IPS-15b (cell line): ENCODE results near the gene TOP2A.
A peak's percentile ranks its signal among the peaks of the same experiment; 100 is the strongest.

Experiments used
- H3K27me3 ChIP-seq: one replicate; pipeline ENCODE4 v1.6.1; 2013; ENCODE audit warnings: low read length; ENCODE audit not compliant: control insufficient read depth, insufficient read depth
- H3K36me3 ChIP-seq: one replicate; pipeline ENCODE4 v1.6.1; 2013; ENCODE audit warnings: low read length; ENCODE audit not compliant: control insufficient read depth, insufficient read depth
- H3K4me1 ChIP-seq: one replicate; pipeline ENCODE4 v1.6.1; 2013; ENCODE audit warnings: mild to moderate bottlenecking, low read length; ENCODE audit not compliant: control insufficient read depth, insufficient read depth
- H3K4me3 ChIP-seq: one replicate; pipeline ENCODE4 v1.5.1; 2013; ENCODE audit warnings: low read depth, low read length
- H3K9ac ChIP-seq: one replicate; pipeline ENCODE4 v1.6.1; 2013; ENCODE audit warnings: low read depth, mild to moderate bottlenecking, low read length
- H3K9me3 ChIP-seq: one replicate; pipeline ENCODE4 v1.6.1; 2013; ENCODE audit warnings: mild to moderate bottlenecking, low read length; ENCODE audit not compliant: control insufficient read depth, insufficient read depth

The TOP2A gene

DNA sequence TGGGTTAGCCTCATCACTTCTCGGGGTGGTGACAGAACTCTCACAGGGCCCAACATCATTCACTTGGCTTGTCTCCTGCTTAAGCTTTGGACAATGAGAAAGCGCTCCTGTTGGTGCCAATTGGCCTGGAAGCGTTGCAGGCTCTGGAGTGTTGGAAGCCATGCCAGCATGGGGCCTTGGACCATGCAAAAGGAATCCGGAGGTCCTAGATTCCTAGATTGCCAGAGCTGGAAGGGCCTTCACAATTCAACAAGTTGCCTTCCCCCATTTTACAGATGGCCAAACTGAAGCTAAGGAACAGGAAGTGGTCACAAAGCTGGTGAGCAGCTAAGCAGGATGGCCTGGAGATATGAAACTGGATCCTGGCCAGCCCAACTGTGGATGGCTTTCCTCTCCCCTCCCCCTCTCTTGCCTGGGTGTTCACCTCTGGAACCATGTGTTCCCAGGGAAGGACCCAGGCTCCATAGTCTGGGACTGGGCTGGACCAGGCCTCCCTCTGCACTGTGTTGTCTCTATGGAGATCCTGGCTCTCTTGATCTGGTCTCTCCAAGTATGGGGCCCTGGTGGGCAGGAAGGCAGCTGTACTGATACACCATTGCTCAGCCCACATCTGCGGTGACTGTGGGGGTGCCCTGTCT, 19.5 kb upstream of the TOP2A start:
- Histone ChIP-seq H3K9ac (no peak overlapping the region), H3K9me3 (no peaks in the 10 kb centered on the region), H3K4me3 (no peak overlapping the region), H3K4me1 (peaks cover 3% of the 10 kb centered on the region), H3K27me3 (peaks cover 3% of the 10 kb centered on the region), H3K36me3 (no peaks in the 10 kb centered on the region)

GRCh38 chr17:40436636-40437035, 18.9 kb upstream of the TOP2A start:
- no peak overlapping the region for H3K4me3 ChIP-seq
- H3K9me3 ChIP-seq: no peaks in the 10 kb centered on the region
- peaks cover 3% of the 10 kb centered on the region for H3K27me3 ChIP-seq
- peaks cover 3% of the 10 kb centered on the region for H3K4me1 ChIP-seq
- H3K36me3 ChIP-seq: no peaks in the 10 kb centered on the region
- no peak overlapping the region for H3K9ac ChIP-seq

- Histone ChIP-seq H3K4me1 (peaks cover 3% of the 10 kb centered on the region), H3K27me3 (peaks cover 3% of the 10 kb centered on the region), H3K4me3 (no peak overlapping the region), H3K36me3 (no peaks in the 10 kb centered on the region), H3K9ac (peak overlapping the region; percentile 63), H3K9me3 (no peaks in the 10 kb centered on the region)
These were observed 16.1 kb upstream of the TOP2A start for GRCh38 chr17:40433551-40434415.

- no peak overlapping the region for H3K4me3 ChIP-seq
- no peaks in the 10 kb centered on the region for H3K9me3 ChIP-seq
- peaks cover 3% of the 10 kb centered on the region for H3K4me1 ChIP-seq
- peak overlapping the region; percentile 63 for H3K9ac ChIP-seq
- H3K27me3 ChIP-seq: peaks cover 3% of the 10 kb centered on the region
- H3K36me3 ChIP-seq: no peaks in the 10 kb centered on the region
These were observed 15.3 kb upstream of the TOP2A start for GRCh38 chr17:40432864-40433528.

DNA sequence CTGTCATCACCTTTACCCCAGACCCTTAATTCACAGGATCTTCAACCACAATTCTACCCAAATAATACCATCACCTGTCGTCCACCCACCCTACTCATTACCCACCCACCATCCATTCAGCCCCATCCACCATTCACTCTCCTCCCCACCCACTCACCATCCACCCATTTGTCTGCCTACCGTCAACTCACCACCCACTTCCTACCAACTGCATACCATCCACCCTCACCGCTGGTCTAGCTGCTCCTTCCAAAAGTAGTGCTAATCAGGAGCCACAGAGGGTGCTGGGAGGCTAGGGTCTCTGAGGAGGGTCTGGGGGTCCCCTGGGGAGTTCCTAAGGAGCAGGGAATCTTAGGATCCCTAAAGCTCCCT, 13.5 kb upstream of the TOP2A start:
- H3K4me3 ChIP-seq: no peak overlapping the region
- H3K9ac ChIP-seq: no peak overlapping the region
- H3K36me3 ChIP-seq: no peaks in the 10 kb centered on the region
- H3K27me3 ChIP-seq: peaks cover 3% of the 10 kb centered on the region
- no peaks in the 10 kb centered on the region for H3K9me3 ChIP-seq
- H3K4me1 ChIP-seq: peaks cover 3% of the 10 kb centered on the region

- Histone ChIP-seq H3K36me3 (no peaks in the 10 kb centered on the region), H3K4me3 (no peak overlapping the region), H3K9me3 (no peaks in the 10 kb centered on the region), H3K9ac (no peak overlapping the region), H3K4me1 (peaks cover 3% of the 10 kb centered on the region), H3K27me3 (peaks cover 3% of the 10 kb centered on the region)
These were observed 12.9 kb upstream of the TOP2A start for GRCh38 chr17:40430272-40431230.

DNA sequence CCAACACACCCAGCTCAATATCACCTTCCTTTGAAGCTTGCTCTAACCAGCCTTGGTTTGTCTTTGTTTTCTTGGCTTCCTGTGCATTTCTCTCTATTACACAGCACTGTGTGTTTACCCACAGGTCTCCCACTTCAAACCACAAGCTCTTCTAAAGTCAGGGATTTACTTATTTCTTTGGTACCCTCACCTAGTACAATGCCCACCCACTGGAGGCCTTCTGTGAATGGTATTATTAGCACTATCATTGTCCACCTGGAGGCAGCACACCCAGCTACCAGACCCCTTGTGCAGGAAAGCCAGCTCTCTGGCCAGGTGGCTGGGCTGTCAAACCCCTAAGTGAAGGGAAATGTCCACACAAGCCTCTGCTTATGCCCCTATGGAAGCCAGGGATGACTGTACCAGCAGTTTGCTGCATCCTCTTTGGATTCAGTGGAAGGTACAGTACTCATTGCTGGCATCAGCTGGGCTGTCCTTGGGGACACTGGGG, 9.4 kb upstream of the TOP2A start:
- H3K4me3 ChIP-seq: no peak overlapping the region
- no peaks in the 10 kb centered on the region for H3K9me3 ChIP-seq
- no peak overlapping the region for H3K9ac ChIP-seq
- H3K4me1 ChIP-seq: peaks cover 7% of the 10 kb centered on the region
- H3K27me3 ChIP-seq: no peaks in the 10 kb centered on the region
- H3K36me3 ChIP-seq: no peaks in the 10 kb centered on the region

DNA sequence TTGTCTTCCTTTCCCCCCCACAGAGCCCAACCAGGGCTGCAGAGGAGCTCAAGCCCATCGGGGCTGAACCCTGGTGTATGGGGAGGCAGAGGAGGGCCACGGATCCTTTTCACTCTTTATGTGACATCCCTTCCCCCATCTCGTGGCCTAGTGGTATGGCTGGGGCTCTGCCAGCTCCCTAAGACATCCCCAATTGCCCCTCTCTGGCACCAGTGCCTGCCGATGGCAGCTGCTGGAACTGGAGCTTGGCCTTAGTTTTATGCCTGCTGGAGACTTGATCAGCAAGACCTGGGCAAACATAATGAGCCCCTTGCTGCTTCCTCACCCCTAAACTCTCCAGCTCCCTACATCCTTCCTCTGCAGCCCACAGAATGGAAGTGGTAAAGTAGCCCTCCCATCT, 8.0 kb upstream of the TOP2A start:
- Histone ChIP-seq H3K9ac (no peak overlapping the region), H3K4me1 (peaks cover 10% of the 10 kb centered on the region), H3K36me3 (no peaks in the 10 kb centered on the region), H3K4me3 (no peak overlapping the region), H3K9me3 (no peaks in the 10 kb centered on the region), H3K27me3 (no peaks in the 10 kb centered on the region)

GRCh38 chr17:40422990-40423633, 5.4 kb upstream of the TOP2A start:
- peak overlapping the region; percentile 35 for H3K4me3 ChIP-seq
- H3K27me3 ChIP-seq: no peaks in the 10 kb centered on the region
- H3K9ac ChIP-seq: no peak overlapping the region
- H3K4me1 ChIP-seq: peaks cover 10% of the 10 kb centered on the region
- H3K9me3 ChIP-seq: no peaks in the 10 kb centered on the region
- no peaks in the 10 kb centered on the region for H3K36me3 ChIP-seq

DNA sequence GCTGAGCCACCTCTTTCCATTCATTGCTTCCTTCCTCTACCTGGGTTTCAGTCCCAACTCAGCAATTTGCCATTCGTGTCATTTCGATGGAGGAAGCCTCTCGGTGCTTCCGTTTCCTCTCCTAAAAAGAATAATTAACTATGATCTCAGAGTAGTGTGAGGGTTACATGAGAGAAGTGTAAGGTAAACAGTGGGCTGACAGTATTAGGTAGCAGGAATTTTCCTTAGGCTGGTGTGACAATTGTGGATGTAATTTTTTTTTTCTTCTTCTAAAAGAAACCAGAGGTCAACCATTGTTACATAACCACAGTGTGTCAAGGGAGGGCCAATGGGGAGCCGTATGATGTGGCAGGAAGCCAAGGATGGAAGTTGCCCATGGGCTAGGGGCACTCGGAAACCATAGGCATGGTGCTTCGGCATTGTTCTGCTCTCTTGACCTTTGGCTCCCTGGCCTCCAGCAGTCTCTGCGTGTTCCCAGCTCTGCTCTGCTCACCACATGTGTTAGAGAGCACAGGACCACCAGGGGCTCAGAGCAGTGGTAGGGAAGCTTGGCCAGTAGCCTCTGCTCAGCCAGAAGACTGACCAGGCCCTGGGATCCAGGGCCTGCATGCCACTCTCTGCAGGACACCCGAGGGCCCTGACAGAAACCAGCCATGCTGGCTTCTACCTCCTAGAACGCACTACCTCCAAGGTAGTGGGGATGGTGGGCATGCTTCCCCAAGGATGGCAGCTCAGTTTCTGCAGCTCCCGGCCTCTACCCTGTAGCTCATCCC, 2.0 kb upstream of the TOP2A start:
- H3K9ac ChIP-seq: no peak overlapping the region

More for the DNA sequence above, 2.0 kb upstream of the TOP2A start:
- Histone ChIP-seq H3K4me3 (no peak overlapping the region), H3K9me3 (no peaks in the 10 kb centered on the region), H3K27me3 (no peaks in the 10 kb centered on the region), H3K4me1 (peaks cover 10% of the 10 kb centered on the region), H3K36me3 (no peaks in the 10 kb centered on the region)
